Natural killer cell (primary cell): ENCODE results near the gene KDM4B. TPM values are rescaled to one million over a fixed set of nuclear protein-coding genes. Genes with fewer than 3 reads are reported as not detected.

ENCODE experiments used
- ATAC-seq, 3 donors: fragments of 150-1000 bp in 2 of 3; fragments of 200-7000 bp in 1 of 3; cut with Tn5 transposase; 1 replicate in 1 of 3; 2 replicates in 2 of 3; pipeline ENCODE4 v1.10.0; 2021; ENCODE audit warnings: mild to moderate bottlenecking in 2 of 3, moderate library complexity in 2 of 3
- DNase-seq, 2 donors: peaks; one replicate each; pipeline versions ENCODE4 v3.0.0 to v3.0.0-alpha.2; 2013 to 2021; ENCODE audit warnings: mixed read lengths in 1 of 2
- H3K27ac ChIP-seq: one replicate; pipeline ENCODE4 v1.5.1; 2013; ENCODE audit warnings: mild to moderate bottlenecking, low read length
- H3K27me3 ChIP-seq: one replicate; pipeline ENCODE4 v1.6.1; 2013; ENCODE audit warnings: low read length; ENCODE audit not compliant: control insufficient read depth, insufficient read depth
- H3K36me3 ChIP-seq: one replicate; pipeline ENCODE4 v1.6.1; 2013; ENCODE audit warnings: low read length; ENCODE audit not compliant: control insufficient read depth, insufficient read depth
- H3K4me1 ChIP-seq: one replicate; pipeline ENCODE4 v1.6.1; 2013; ENCODE audit warnings: low read length; ENCODE audit not compliant: control insufficient read depth, insufficient read depth
- H3K4me3 ChIP-seq: one replicate; pipeline ENCODE4 v1.5.1; 2013; ENCODE audit warnings: low read length
- H3K9me3 ChIP-seq: one replicate; pipeline ENCODE4 v1.6.1; 2013; ENCODE audit warnings: low read length; ENCODE audit not compliant: control insufficient read depth, insufficient read depth
- H3K27ac Mint-ChIP-seq, 2 donors: one replicate each; pipeline ENCODE4 v1.8.0; 2022; ENCODE audit warnings: mild to moderate bottlenecking in 2 of 2, mixed read lengths in 2 of 2, moderate library complexity in 1 of 2
- H3K27me3 Mint-ChIP-seq, 2 donors: one replicate each; pipeline ENCODE4 v1.8.0; 2022; ENCODE audit warnings: low read depth in 2 of 2, mixed read lengths in 2 of 2
- H3K36me3 Mint-ChIP-seq: one replicate; pipeline ENCODE4 v1.8.0; 2022; ENCODE audit warnings: mixed read lengths
- H3K4me1 Mint-ChIP-seq, 2 donors: one replicate each; pipeline ENCODE4 v1.8.0; 2022; ENCODE audit warnings: mixed read lengths in 2 of 2
- H3K4me3 Mint-ChIP-seq: one replicate; pipeline ENCODE4 v1.8.0; 2022; ENCODE audit warnings: mild to moderate bottlenecking, moderate library complexity, mixed read lengths
- H3K9me3 Mint-ChIP-seq, 2 donors: one replicate each; pipeline ENCODE4 v1.8.0; 2022; ENCODE audit warnings: mixed read lengths in 2 of 2
- CTCF ChIP-seq: fragments of 200-600 bp; IDR thresholded peaks from one replicate; pipeline ENCODE4 v1.8.0; 2022; ENCODE audit warnings: antibody characterized with exemption
- WGBS: methylation state at CpG from one replicate; pipeline ENCODE4 v1.1.7; 2013; ENCODE audit warnings: missing lambda C conversion rate; ENCODE audit not compliant: insufficient coverage; 5-methylcytosine and 5-hydroxymethylcytosine counted together
- intact Hi-C: fragments of 100-400 bp; cut with micrococcal nuclease; formaldehyde crosslinking; loops from one replicate; pipeline ENCODE4 v1.14.2; 2022
- total RNA-seq, 4 donors: library from RNA; stranded (reverse); fragments of 120-200 nt in 1 of 4; gene quantifications; one replicate each; pipeline versions ENCODE4 v1.2.3 to v1.2.4, GENCODE V29; 2013 to 2022

Gene KDM4B
- total RNA-seq, 3 donors from 2014 or later (not counting 1 experiment from before 2014, with no cell fraction given) = 68.0 to 73.5 (median 68.1) TPM

- Histone ChIP-seq H3K27ac (no peak overlapping the region), H3K27me3 (no peaks in the 10 kb centered on the region), H3K4me1 (no peaks in the 10 kb centered on the region), H3K36me3 (peaks cover 26% of the 10 kb centered on the region), H3K4me3 (no peak overlapping the region), H3K9me3 (no peaks in the 10 kb centered on the region)
- H3K27ac Mint-ChIP-seq = no peak overlapping the region
- intact Hi-C loops = no loop called here
- ATAC-seq (peak in 2 of 3 donors; percentile 18 to 28), DNase-seq (peak in 1 of 2 donors; percentile 38)
- H3K36me3 Mint-ChIP-seq = no peaks in the 10 kb centered on the region
- H3K9me3 Mint-ChIP-seq = no peaks in the 10 kb centered on the region
- H3K4me1 Mint-ChIP-seq = no peaks in the 10 kb centered on the region
- WGBS = 95% methylated on average over 19 of the region's 20 CpGs
- TF ChIP-seq CTCF = no peak
- H3K27me3 Mint-ChIP-seq = no peaks in the 10 kb centered on the region
- no peak overlapping the region for H3K4me3 Mint-ChIP-seq
Measured at GRCh38 chr19:5086725-5087439, 118.0 kb downstream of the KDM4B start.

- peaks cover 11% of the 10 kb centered on the region for H3K36me3 ChIP-seq
- DNase-seq = no peak
- H3K4me1 ChIP-seq = no peaks in the 10 kb centered on the region
- H3K4me3 Mint-ChIP-seq = no peak overlapping the region
- no peak for ATAC-seq
- H3K27ac Mint-ChIP-seq = no peak overlapping the region
- H3K4me3 ChIP-seq = no peak overlapping the region
- no peaks in the 10 kb centered on the region for H3K27me3 ChIP-seq
- intact Hi-C loops = no loop called here
- TF ChIP-seq CTCF = no peak
- H3K27me3 Mint-ChIP-seq = no peaks in the 10 kb centered on the region
- no peak overlapping the region for H3K27ac ChIP-seq
- no peaks in the 10 kb centered on the region for H3K36me3 Mint-ChIP-seq
- 96% methylated on average over 8 of the region's 8 CpGs for WGBS
- H3K9me3 Mint-ChIP-seq = no peaks in the 10 kb centered on the region
- H3K4me1 Mint-ChIP-seq = peaks cover 0 to 5% of the 10 kb centered on the region in 2 donors
- no peaks in the 10 kb centered on the region for H3K9me3 ChIP-seq
Measured at GRCh38 chr19:5089283-5089682, 120.4 kb downstream of the KDM4B start.

- 95% methylated on average over 13 of the region's 18 CpGs for WGBS
- H3K27ac ChIP-seq = no peak overlapping the region
- H3K4me1 Mint-ChIP-seq = peaks cover 0 to 7% of the 10 kb centered on the region in 2 donors
Measured at GRCh38 chr19:5090465-5091017, 121.6 kb downstream of the KDM4B start.

More at GRCh38 chr19:5090465-5091017, 121.6 kb downstream of the KDM4B start:
- H3K36me3 ChIP-seq = peaks cover 7% of the 10 kb centered on the region
- no peak for ATAC-seq
- no peak for TF ChIP-seq CTCF
- no peaks in the 10 kb centered on the region for H3K27me3 Mint-ChIP-seq
- H3K27me3 ChIP-seq = no peaks in the 10 kb centered on the region
- H3K4me3 ChIP-seq = no peak overlapping the region
- intact Hi-C loops = no loop called here
- H3K4me1 ChIP-seq = no peaks in the 10 kb centered on the region
- no peak overlapping the region for H3K27ac Mint-ChIP-seq
- H3K4me3 Mint-ChIP-seq = no peak overlapping the region
- H3K9me3 Mint-ChIP-seq = no peaks in the 10 kb centered on the region
- no peaks in the 10 kb centered on the region for H3K9me3 ChIP-seq
- H3K36me3 Mint-ChIP-seq = no peaks in the 10 kb centered on the region
- no peak for DNase-seq
